Peyer's patch (tissue), 4 donors: ENCODE data around the gene CCDC134. TPM values are rescaled to one million over a fixed set of nuclear protein-coding genes. Genes with fewer than 3 reads are reported as not detected.
A peak's percentile ranks its signal among the peaks of the same experiment; 100 is the strongest.

Experiments used
- DNase-seq, 3 donors: peaks; one replicate each; pipeline ENCODE4 v3.0.0-alpha.2; 2017 to 2019
- H3K27ac ChIP-seq, 4 donors: fragments of 200-600 bp; sonication (generic); one replicate each; pipeline ENCODE4 v1.5.1; 2016 to 2019
- H3K27me3 ChIP-seq, 2 donors: fragments of 200-600 bp; sonication (generic); one replicate each; pipeline ENCODE4 v1.5.1; 2019
- H3K36me3 ChIP-seq, 3 donors: fragments of 200-600 bp; sonication (generic); one replicate each; pipeline ENCODE4 v1.5.1; 2016 to 2019
- H3K4me1 ChIP-seq, 4 donors: fragments of 200-600 bp; sonication (generic); one replicate each; pipeline ENCODE4 v1.5.1; 2016 to 2019
- H3K4me3 ChIP-seq, 4 donors: fragments of 200-600 bp; sonication (generic); 1 replicate in 3 of 4; 2 replicates in 1 of 4; pipeline ENCODE4 v1.5.1; 2016 to 2019; ENCODE audit warnings: mild to moderate bottlenecking in 1 of 4
- H3K9me3 ChIP-seq, 4 donors: fragments of 200-600 bp; sonication (generic); one replicate each; pipeline ENCODE4 v1.5.1; 2016 to 2019; ENCODE audit warnings: mild to moderate bottlenecking in 1 of 4
- CTCF ChIP-seq, 6 experiments: fragments of 450-650 bp in 4 of 6; fragments of 200-600 bp in 2 of 6; sonication (generic) in 1 of 6; IDR thresholded peaks; one replicate each; pipeline ENCODE4 v1.5.1; 2017 to 2019; ENCODE audit warnings: antibody characterized with exemption in 6 of 6, mild to moderate bottlenecking in 3 of 6, moderate library complexity in 1 of 6
- POLR2A ChIP-seq, 2 donors: fragments of 450-650 bp; IDR thresholded peaks; one replicate each; pipeline ENCODE4 v1.5.1; 2017; ENCODE audit warnings: antibody characterized with exemption in 2 of 2, mild to moderate bottlenecking in 2 of 2, moderate library complexity in 2 of 2
- total RNA-seq, 4 donors: library from RNA; depleted of rRNA; stranded (reverse); fragments of >200 nt; gene quantifications; one replicate each; pipeline ENCODE4 v1.1.0, GENCODE V29; 2016

The CCDC134 gene
- total RNA-seq, 4 donors from 2014 or later, result 8.1 to 20.6 (median 10.2) TPM

- H3K4me1 ChIP-seq, result peaks cover 0 to 25% (median 2%) of the 10 kb centered on the region in 4 donors
- no peaks in the 10 kb centered on the region for H3K9me3 ChIP-seq
- peaks cover 0 to 4% (median 0%) of the 10 kb centered on the region in 3 donors for H3K36me3 ChIP-seq
- H3K27ac ChIP-seq, result no peak overlapping the region
- TF ChIP-seq POLR2A (IDR thresholded peaks at IDR 0.05) (no peak), CTCF (IDR thresholded peaks at IDR 0.05) (no peak)
- H3K27me3 ChIP-seq, result no peaks in the 10 kb centered on the region
- no peak overlapping the region for H3K4me3 ChIP-seq
- no peak for DNase-seq
Measured at GRCh38 chr22:41823797-41824196, 23.3 kb downstream of the CCDC134 start.

- peak overlapping the region in 1 of 4 donors; percentile 17 for H3K27ac ChIP-seq
- H3K27me3 ChIP-seq, result no peaks in the 10 kb centered on the region
- H3K4me1 ChIP-seq, result peaks cover 0 to 25% (median 2%) of the 10 kb centered on the region in 4 donors
Measured at GRCh38 chr22:41825376-41825775, 24.9 kb downstream of the CCDC134 start.

GRCh38 chr22:41826021-41826420 is 25.5 kb downstream of the CCDC134 start:
- H3K4me3 ChIP-seq, result no peak overlapping the region
- peak overlapping the region in 1 of 4 donors; percentile 34 for H3K27ac ChIP-seq
- no peaks in the 10 kb centered on the region for H3K27me3 ChIP-seq
- no peak for TF ChIP-seq POLR2A (IDR thresholded peaks at IDR 0.05)
- TF ChIP-seq CTCF (IDR thresholded peaks at IDR 0.05), result no peak
- peaks cover 0 to 25% (median 2%) of the 10 kb centered on the region in 4 donors for H3K4me1 ChIP-seq
- H3K9me3 ChIP-seq, result no peaks in the 10 kb centered on the region
- no peak for DNase-seq
- H3K36me3 ChIP-seq, result no peaks in the 10 kb centered on the region

More at GRCh38 chr22:41825376-41825775, 24.9 kb downstream of the CCDC134 start:
- Histone ChIP-seq H3K36me3 (no peaks in the 10 kb centered on the region), H3K9me3 (no peaks in the 10 kb centered on the region), H3K4me3 (no peak overlapping the region)
- DNase-seq, result no peak
- no peak for TF ChIP-seq POLR2A (IDR thresholded peaks at IDR 0.05)
- no peak for TF ChIP-seq CTCF (IDR thresholded peaks at IDR 0.05)

- DNase-seq, result peak in 1 of 3 donors; percentile 65
- no peak overlapping the region for H3K4me3 ChIP-seq
Measured at GRCh38 chr22:41826430-41827383, 26.2 kb downstream of the CCDC134 start.

GRCh38 chr22:41827671-41828070 is 27.2 kb downstream of the CCDC134 start:
- Histone ChIP-seq H3K9me3 (no peaks in the 10 kb centered on the region), H3K36me3 (no peaks in the 10 kb centered on the region), H3K27me3 (no peaks in the 10 kb centered on the region), H3K4me1 (peaks cover 0 to 25% (median 2%) of the 10 kb centered on the region in 4 donors), H3K4me3 (no peak overlapping the region), H3K27ac (no peak overlapping the region)
- no peak for TF ChIP-seq CTCF (IDR thresholded peaks at IDR 0.05)
- TF ChIP-seq POLR2A (IDR thresholded peaks at IDR 0.05), result no peak
- no peak for DNase-seq

More at GRCh38 chr22:41826430-41827383, 26.2 kb downstream of the CCDC134 start:
- Histone ChIP-seq H3K9me3 (no peaks in the 10 kb centered on the region), H3K27ac (peak overlapping the region in 1 of 4 donors; percentile 34), H3K36me3 (no peaks in the 10 kb centered on the region), H3K27me3 (no peaks in the 10 kb centered on the region), H3K4me1 (peaks cover 0 to 25% (median 2%) of the 10 kb centered on the region in 4 donors)
- TF ChIP-seq CTCF (IDR thresholded peaks at IDR 0.05), result no peak
- no peak for TF ChIP-seq POLR2A (IDR thresholded peaks at IDR 0.05)
